Measurements from ENCODE around the gene RSAD2. TPM values are rescaled to one million over a fixed set of nuclear protein-coding genes. Genes with fewer than 3 reads are reported as not detected.

RSAD2 gene
- total and polyA plus RNA-seq, 2 of the 4 experiments (the other 2 are of a cell fraction), result not detected

DNA sequence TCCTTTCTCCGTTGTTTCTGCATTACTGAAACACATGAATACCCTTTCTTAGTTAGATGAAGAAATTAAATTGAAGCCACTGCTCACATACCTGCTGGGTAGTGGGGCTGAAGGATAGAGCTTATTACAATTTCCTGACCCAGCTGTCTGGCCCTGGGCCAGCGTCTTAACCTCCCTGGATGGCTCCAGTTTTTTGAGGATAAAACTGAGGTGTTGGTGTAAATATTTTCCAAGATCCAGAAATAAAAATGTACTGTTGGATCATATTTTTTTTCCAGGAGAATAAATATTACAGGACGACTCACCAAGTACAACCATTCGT, 43.1 kb downstream of the RSAD2 start:
- no peak overlapping the region for H2AK9ac ChIP-seq (replicated peaks; ENCODE audit: low read depth, low read length, poor library complexity)
- no peaks in the 10 kb centered on the region for H3K9me1 ChIP-seq (ENCODE audit: insufficient read depth, low read length)
- DNase-seq (no peak), ATAC-seq (ENCODE audit: low read depth) (no peak)
- H2BK120ac ChIP-seq (ENCODE audit: low read depth, low read length), result no peak overlapping the region
- in situ Hi-C loops (cut with MboI; ENCODE audit: low sequenced_read_pairs) (no loop called here), dilution Hi-C loops (cut with HindIII; ENCODE audit: low sequenced_read_pairs, unreplicated experiment) (no loop called here), intact Hi-C loops (cut with micrococcal nuclease) (no loop called here)
- H2BK20ac ChIP-seq (ENCODE audit: low read depth, low read length), result no peak overlapping the region
- TF ChIP-seq RFX5 (IDR thresholded peaks at IDR 0.05; ENCODE audit: low read depth, low read length) (no peak), BHLHE40 (IDR thresholded peaks at IDR 0.05; ENCODE audit: low read depth, low read length) (no peak)
- no peaks in the 10 kb centered on the region for H4K20me1 ChIP-seq (ENCODE audit: insufficient read depth, low read length)
- H3K4me1 ChIP-seq (ENCODE audit: control insufficient read depth, insufficient read depth, low read length), result no peaks in the 10 kb centered on the region
- H3K56ac ChIP-seq (ENCODE audit: extremely low read depth, insufficient read depth, low read length), result no peak overlapping the region
- no peak overlapping the region for H3K4ac ChIP-seq (ENCODE audit: low read depth, low read length)
- WGBS, 2 experiments (ENCODE audit: extremely low coverage in 2 of 2, insufficient read length in 1 of 2), result no CpG with 5 or more reads among the region's 4 CpGs
- H3K9ac ChIP-seq (ENCODE audit: low read depth, low read length), result no peak overlapping the region
- H3K9me3 ChIP-seq (ENCODE audit: control insufficient read depth, insufficient read depth, low read length), result peaks cover 4% of the 10 kb centered on the region; the same call in 1 of the 2 replicates
- H3K36me3 ChIP-seq (ENCODE audit: control insufficient read depth, insufficient read depth, low read length), result no peaks in the 10 kb centered on the region
- H2AFZ ChIP-seq (replicated peaks; ENCODE audit: low read length, poor library complexity), result no peak overlapping the region
- H2BK5ac ChIP-seq (ENCODE audit: low read depth, low read length, poor library complexity, severe bottlenecking), result no peak overlapping the region
- ChIA-PET POLR2A (ENCODE audit: unreplicated experiment) (no interaction called here), CTCF (no interaction called here)
- no peak overlapping the region for H3K27ac ChIP-seq (ENCODE audit: insufficient read depth, low read length)
- H3K14ac ChIP-seq (replicated peaks; ENCODE audit: low read depth, low read length), result no peak overlapping the region
- no peak overlapping the region for H4K91ac ChIP-seq (ENCODE audit: insufficient read depth, low read depth, low read length)
- no peak overlapping the region for H2AK5ac ChIP-seq (ENCODE audit: low read depth, low read length)
- no peaks in the 10 kb centered on the region for H3K79me1 ChIP-seq (ENCODE audit: low read depth in 1 of 2, low read length in 2 of 2)
- H2BK15ac ChIP-seq (ENCODE audit: low read depth, low read length), result no peak overlapping the region
- H4K5ac ChIP-seq (ENCODE audit: low read depth, low read length), result no peak overlapping the region
- H3K27me3 ChIP-seq (ENCODE audit: control insufficient read depth, insufficient read depth, low read length), result peaks cover 15% of the 10 kb centered on the region
- no peak overlapping the region for H4K8ac ChIP-seq (ENCODE audit: low read depth in 2 of 2, low read length in 2 of 2)
- no peak overlapping the region for H3K4me3 ChIP-seq (ENCODE audit: insufficient read depth, low read depth, low read length)
- no peak overlapping the region for H3K18ac ChIP-seq (ENCODE audit: low read depth, low read length)
- no TSS peak for BruUV-seq (replicated peaks)
- no peak overlapping the region for H3K4me2 ChIP-seq (ENCODE audit: low read depth, low read length)
- H3K23ac ChIP-seq (ENCODE audit: low read depth, low read length), result no peak overlapping the region

Data from IMR-90 (cell line).